ENCODE data around the gene RNF123. TPM values are rescaled to one million over a fixed set of nuclear protein-coding genes. Genes with fewer than 3 reads are reported as not detected.

Gene RNF123
- total RNA-seq, 1 experiment from 2014 or later, result 47.1 TPM

DNA sequence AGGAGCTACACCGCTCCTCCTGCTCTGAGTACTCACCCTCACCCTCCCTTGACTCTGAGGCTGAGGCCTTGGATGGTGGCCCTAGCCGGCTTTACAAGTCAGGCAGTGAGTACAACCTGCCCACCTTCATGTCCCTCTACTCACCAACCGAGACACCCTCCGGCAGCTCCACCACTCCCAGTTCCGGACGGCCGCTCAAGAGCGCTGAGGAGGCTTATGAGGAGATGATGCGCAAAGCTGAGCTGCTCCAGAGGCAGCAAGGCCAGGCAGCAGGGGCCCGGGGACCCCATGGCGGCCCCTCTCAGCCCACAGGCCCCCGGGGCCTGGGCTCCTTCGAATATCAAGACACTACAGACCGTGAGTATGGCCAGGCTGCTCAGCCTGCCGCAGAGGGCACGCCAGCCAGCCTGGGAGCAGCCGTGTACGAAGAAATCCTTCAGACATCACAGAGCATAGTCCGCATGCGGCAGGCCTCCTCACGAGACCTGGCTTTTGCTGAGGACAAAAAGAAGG, 36.4 kb upstream of the RNF123 start:
- no peak for ATAC-seq
- Mint-ChIP-seq H3K4me3 (no peak overlapping the region), H3K9me3 (no peaks in the 10 kb centered on the region), H3K36me3 (no peaks in the 10 kb centered on the region), H3K27me3 (ENCODE audit: low read depth) (no peaks in the 10 kb centered on the region), H3K27ac (no peak overlapping the region), H3K4me1 (no peaks in the 10 kb centered on the region)
- DNase-seq (ENCODE audit: low spot score), result no peak
- TF ChIP-seq ELF4 (CRISPR knock-in tag; IDR thresholded peaks at IDR 0.05; ENCODE audit: low read depth), result no peak
- TF ChIP-seq TEAD1 (CRISPR knock-in tag; IDR thresholded peaks at IDR 0.05), result no peak
- TF ChIP-seq, protein P1, sequence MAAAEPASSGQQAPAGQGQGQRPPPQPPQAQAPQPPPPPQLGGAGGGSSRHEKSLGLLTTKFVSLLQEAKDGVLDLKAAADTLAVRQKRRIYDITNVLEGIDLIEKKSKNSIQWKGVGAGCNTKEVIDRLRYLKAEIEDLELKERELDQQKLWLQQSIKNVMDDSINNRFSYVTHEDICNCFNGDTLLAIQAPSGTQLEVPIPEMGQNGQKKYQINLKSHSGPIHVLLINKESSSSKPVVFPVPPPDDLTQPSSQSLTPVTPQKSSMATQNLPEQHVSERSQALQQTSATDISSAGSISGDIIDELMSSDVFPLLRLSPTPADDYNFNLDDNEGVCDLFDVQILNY (CRISPR knock-in tag; IDR thresholded peaks at IDR 0.05), result no peak
- no peak for TF ChIP-seq ZNF219 (CRISPR knock-in tag; IDR thresholded peaks at IDR 0.05; ENCODE audit: borderline replicate concordance)
- no peak for TF ChIP-seq NFATC4 (CRISPR knock-in tag; IDR thresholded peaks at IDR 0.05)
- TF ChIP-seq ZBTB21 (CRISPR knock-in tag; IDR thresholded peaks at IDR 0.05; ENCODE audit: borderline replicate concordance), result no peak
- POLR2A ChIA-PET, result no interaction called here
- CTCF ChIA-PET, result interaction anchor here (0.6 to 2.2 kb wide), 3 partner anchors 90 to 113 kb away, joined by 4 to 8 read pairs (median 6); no protein-coding TSS in a partner anchor

DNA sequence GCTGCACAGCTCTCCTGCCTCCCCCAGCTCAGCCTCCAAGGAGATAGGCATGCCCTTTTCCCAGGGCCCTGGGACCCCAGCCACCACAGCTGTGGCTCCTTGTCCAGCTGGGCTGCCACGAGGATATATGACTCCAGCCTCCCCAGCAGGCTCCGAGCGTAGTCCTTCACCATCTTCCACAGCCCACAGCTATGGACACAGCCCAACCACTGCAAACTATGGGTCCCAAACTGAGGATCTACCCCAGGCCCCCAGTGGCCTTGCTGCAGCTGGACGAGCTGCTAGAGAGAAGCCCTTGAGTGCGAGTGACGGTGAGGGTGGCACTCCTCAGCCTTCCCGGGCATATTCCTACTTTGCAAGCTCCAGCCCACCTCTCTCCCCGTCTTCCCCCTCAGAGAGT, 35.7 kb upstream of the RNF123 start:
- no peak overlapping the region for H3K4me3 Mint-ChIP-seq
- no peaks in the 10 kb centered on the region for H3K9me3 Mint-ChIP-seq
- peak overlapping the region; percentile 49; the same call in 1 of the 2 replicates for H3K27ac Mint-ChIP-seq
- H3K36me3 Mint-ChIP-seq, result no peaks in the 10 kb centered on the region
- ATAC-seq (no peak), DNase-seq (ENCODE audit: low spot score) (no peak)
- H3K27me3 Mint-ChIP-seq (ENCODE audit: low read depth), result no peaks in the 10 kb centered on the region
- TF ChIP-seq, protein P2, sequence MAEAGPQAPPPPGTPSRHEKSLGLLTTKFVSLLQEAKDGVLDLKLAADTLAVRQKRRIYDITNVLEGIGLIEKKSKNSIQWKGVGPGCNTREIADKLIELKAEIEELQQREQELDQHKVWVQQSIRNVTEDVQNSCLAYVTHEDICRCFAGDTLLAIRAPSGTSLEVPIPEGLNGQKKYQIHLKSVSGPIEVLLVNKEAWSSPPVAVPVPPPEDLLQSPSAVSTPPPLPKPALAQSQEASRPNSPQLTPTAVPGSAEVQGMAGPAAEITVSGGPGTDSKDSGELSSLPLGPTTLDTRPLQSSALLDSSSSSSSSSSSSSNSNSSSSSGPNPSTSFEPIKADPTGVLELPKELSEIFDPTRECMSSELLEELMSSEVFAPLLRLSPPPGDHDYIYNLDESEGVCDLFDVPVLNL (CRISPR knock-in tag; IDR thresholded peaks at IDR 0.05; ENCODE audit: borderline replicate concordance, low read depth), result no peak
- TF ChIP-seq ZNF423 (CRISPR knock-in tag; IDR thresholded peaks at IDR 0.05) (no peak), ZNF671 (CRISPR knock-in tag; IDR thresholded peaks at IDR 0.05) (no peak), ZNF219 (CRISPR knock-in tag; IDR thresholded peaks at IDR 0.05; ENCODE audit: borderline replicate concordance) (no peak), ZBTB21 (CRISPR knock-in tag; IDR thresholded peaks at IDR 0.05; ENCODE audit: borderline replicate concordance) (no peak)
- H3K4me1 Mint-ChIP-seq, result no peaks in the 10 kb centered on the region
- POLR2A ChIA-PET, result no interaction called here
- CTCF ChIA-PET, result interaction anchor here (1.5 to 2.2 kb wide), 2 partner anchors 91 to 114 kb away, joined by 4 to 8 read pairs; no protein-coding TSS in a partner anchor

DNA sequence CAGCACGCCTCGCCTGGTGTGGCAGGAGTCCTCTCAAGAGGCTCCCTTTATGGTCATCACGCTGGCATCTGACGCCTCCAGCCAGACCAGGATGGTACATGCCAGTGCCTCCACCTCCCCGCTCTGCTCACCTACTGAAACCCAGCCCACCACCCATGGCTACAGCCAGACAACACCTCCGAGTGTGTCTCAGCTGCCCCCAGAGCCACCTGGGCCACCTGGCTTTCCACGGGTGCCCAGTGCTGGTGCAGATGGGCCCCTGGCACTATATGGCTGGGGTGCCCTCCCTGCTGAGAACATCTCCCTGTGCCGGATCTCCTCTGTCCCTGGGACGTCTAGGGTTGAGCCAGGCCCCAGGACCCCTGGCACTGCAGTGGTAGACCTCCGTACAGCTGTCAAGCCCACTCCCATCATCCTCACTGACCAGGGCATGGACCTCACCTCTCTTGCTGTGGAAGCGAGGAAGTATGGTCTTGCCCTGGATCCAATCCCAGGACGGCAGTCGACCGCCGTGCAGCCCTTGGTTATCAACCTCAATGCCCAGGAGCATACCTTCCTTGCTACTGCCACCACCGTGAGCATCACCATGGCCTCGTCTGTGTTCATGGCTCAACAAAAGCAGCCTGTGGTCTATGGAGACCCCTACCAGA, 35.1 kb upstream of the RNF123 start:
- no peaks in the 10 kb centered on the region for H3K36me3 Mint-ChIP-seq
- CTCF ChIA-PET, result interaction anchor here (2.2 kb wide), 1 partner anchor 114 kb away, joined by 8 read pairs; no protein-coding TSS in a partner anchor
- no peak overlapping the region for H3K27ac Mint-ChIP-seq
- ATAC-seq (no peak), DNase-seq (ENCODE audit: low spot score) (no peak)
- H3K4me3 Mint-ChIP-seq, result no peak overlapping the region
- POLR2A ChIA-PET, result interaction anchor here (0.5 kb wide), 1 partner anchor 298 kb away, joined by 5 read pairs; no protein-coding TSS in a partner anchor
- H3K27me3 Mint-ChIP-seq (ENCODE audit: low read depth), result no peaks in the 10 kb centered on the region
- no peaks in the 10 kb centered on the region for H3K9me3 Mint-ChIP-seq
- no peaks in the 10 kb centered on the region for H3K4me1 Mint-ChIP-seq
- no peak for TF ChIP-seq FOXP1 (CRISPR knock-in tag; IDR thresholded peaks at IDR 0.05; ENCODE audit: borderline replicate concordance)
- TF ChIP-seq ZNF219 (CRISPR knock-in tag; IDR thresholded peaks at IDR 0.05; ENCODE audit: borderline replicate concordance), result no peak
- TF ChIP-seq, protein P3, sequence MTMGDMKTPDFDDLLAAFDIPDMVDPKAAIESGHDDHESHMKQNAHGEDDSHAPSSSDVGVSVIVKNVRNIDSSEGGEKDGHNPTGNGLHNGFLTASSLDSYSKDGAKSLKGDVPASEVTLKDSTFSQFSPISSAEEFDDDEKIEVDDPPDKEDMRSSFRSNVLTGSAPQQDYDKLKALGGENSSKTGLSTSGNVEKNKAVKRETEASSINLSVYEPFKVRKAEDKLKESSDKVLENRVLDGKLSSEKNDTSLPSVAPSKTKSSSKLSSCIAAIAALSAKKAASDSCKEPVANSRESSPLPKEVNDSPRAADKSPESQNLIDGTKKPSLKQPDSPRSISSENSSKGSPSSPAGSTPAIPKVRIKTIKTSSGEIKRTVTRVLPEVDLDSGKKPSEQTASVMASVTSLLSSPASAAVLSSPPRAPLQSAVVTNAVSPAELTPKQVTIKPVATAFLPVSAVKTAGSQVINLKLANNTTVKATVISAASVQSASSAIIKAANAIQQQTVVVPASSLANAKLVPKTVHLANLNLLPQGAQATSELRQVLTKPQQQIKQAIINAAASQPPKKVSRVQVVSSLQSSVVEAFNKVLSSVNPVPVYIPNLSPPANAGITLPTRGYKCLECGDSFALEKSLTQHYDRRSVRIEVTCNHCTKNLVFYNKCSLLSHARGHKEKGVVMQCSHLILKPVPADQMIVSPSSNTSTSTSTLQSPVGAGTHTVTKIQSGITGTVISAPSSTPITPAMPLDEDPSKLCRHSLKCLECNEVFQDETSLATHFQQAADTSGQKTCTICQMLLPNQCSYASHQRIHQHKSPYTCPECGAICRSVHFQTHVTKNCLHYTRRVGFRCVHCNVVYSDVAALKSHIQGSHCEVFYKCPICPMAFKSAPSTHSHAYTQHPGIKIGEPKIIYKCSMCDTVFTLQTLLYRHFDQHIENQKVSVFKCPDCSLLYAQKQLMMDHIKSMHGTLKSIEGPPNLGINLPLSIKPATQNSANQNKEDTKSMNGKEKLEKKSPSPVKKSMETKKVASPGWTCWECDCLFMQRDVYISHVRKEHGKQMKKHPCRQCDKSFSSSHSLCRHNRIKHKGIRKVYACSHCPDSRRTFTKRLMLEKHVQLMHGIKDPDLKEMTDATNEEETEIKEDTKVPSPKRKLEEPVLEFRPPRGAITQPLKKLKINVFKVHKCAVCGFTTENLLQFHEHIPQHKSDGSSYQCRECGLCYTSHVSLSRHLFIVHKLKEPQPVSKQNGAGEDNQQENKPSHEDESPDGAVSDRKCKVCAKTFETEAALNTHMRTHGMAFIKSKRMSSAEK (CRISPR knock-in tag; IDR thresholded peaks at IDR 0.05; ENCODE audit: borderline replicate concordance), result no peak
- TF ChIP-seq, protein P1 (CRISPR knock-in tag; IDR thresholded peaks at IDR 0.05), result no peak
- no peak for TF ChIP-seq NR2C2 (CRISPR knock-in tag; IDR thresholded peaks at IDR 0.05)
- no peak for TF ChIP-seq RELA (CRISPR knock-in tag; IDR thresholded peaks at IDR 0.05; ENCODE audit: borderline replicate concordance)
- TF ChIP-seq ZBTB21 (CRISPR knock-in tag; IDR thresholded peaks at IDR 0.05; ENCODE audit: borderline replicate concordance), result no peak
- no peak for TF ChIP-seq SOX15 (CRISPR knock-in tag; IDR thresholded peaks at IDR 0.05)
- TF ChIP-seq, protein P4, sequence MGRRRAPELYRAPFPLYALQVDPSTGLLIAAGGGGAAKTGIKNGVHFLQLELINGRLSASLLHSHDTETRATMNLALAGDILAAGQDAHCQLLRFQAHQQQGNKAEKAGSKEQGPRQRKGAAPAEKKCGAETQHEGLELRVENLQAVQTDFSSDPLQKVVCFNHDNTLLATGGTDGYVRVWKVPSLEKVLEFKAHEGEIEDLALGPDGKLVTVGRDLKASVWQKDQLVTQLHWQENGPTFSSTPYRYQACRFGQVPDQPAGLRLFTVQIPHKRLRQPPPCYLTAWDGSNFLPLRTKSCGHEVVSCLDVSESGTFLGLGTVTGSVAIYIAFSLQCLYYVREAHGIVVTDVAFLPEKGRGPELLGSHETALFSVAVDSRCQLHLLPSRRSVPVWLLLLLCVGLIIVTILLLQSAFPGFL (CRISPR knock-in tag; IDR thresholded peaks at IDR 0.05; ENCODE audit: borderline replicate concordance), result no peak
- TF ChIP-seq, protein P5, sequence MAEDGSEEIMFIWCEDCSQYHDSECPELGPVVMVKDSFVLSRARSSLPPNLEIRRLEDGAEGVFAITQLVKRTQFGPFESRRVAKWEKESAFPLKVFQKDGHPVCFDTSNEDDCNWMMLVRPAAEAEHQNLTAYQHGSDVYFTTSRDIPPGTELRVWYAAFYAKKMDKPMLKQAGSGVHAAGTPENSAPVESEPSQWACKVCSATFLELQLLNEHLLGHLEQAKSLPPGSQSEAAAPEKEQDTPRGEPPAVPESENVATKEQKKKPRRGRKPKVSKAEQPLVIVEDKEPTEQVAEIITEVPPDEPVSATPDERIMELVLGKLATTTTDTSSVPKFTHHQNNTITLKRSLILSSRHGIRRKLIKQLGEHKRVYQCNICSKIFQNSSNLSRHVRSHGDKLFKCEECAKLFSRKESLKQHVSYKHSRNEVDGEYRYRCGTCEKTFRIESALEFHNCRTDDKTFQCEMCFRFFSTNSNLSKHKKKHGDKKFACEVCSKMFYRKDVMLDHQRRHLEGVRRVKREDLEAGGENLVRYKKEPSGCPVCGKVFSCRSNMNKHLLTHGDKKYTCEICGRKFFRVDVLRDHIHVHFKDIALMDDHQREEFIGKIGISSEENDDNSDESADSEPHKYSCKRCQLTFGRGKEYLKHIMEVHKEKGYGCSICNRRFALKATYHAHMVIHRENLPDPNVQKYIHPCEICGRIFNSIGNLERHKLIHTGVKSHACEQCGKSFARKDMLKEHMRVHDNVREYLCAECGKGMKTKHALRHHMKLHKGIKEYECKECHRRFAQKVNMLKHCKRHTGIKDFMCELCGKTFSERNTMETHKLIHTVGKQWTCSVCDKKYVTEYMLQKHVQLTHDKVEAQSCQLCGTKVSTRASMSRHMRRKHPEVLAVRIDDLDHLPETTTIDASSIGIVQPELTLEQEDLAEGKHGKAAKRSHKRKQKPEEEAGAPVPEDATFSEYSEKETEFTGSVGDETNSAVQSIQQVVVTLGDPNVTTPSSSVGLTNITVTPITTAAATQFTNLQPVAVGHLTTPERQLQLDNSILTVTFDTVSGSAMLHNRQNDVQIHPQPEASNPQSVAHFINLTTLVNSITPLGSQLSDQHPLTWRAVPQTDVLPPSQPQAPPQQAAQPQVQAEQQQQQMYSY (CRISPR knock-in tag; IDR thresholded peaks at IDR 0.05), result no peak
- TF ChIP-seq ZNF671 (CRISPR knock-in tag; IDR thresholded peaks at IDR 0.05), result no peak
